IPS DF 6.9 (cell line): ENCODE data around the gene CCDC170.

Experiments
- DNase-seq: peaks from one replicate; pipeline ENCODE4 v3.0.0-alpha.2; 2013; ENCODE audit warnings: low read depth, low spot score
- H3K27ac ChIP-seq: one replicate; pipeline ENCODE4 v1.5.1; 2013; ENCODE audit warnings: low read length, control low read depth
- H3K27me3 ChIP-seq: 2 replicates; pipeline ENCODE4 v1.6.1; 2013; ENCODE audit warnings: mild to moderate bottlenecking, low read length; ENCODE audit not compliant: control insufficient read depth, insufficient read depth
- H3K36me3 ChIP-seq: 2 replicates; pipeline ENCODE4 v1.6.1; 2013; ENCODE audit warnings: low read length; ENCODE audit not compliant: control insufficient read depth, insufficient read depth
- H3K4me1 ChIP-seq: 2 replicates; pipeline ENCODE4 v1.6.1; 2013; ENCODE audit warnings: low read length; ENCODE audit not compliant: control insufficient read depth, insufficient read depth
- H3K4me3 ChIP-seq: 2 replicates; pipeline ENCODE4 v1.5.1; 2013; ENCODE audit warnings: mild to moderate bottlenecking, low read length
- H3K9me3 ChIP-seq: 2 replicates; pipeline ENCODE4 v1.6.1; 2013; ENCODE audit warnings: low read length, inconsistent platforms; ENCODE audit not compliant: control insufficient read depth, insufficient read depth
- WGBS: extraction: QIAGEN DNeasy Blood & Tissue Kit; methylation state at CpG from one replicate; pipeline ENCODE4 v1.1.7; 2013; ENCODE audit warnings: mixed read lengths, missing lambda C conversion rate; ENCODE audit not compliant: insufficient read length, insufficient coverage; 5-methylcytosine and 5-hydroxymethylcytosine counted together

Gene CCDC170

GRCh38 chr6:151614630-151615029, 120.8 kb downstream of the CCDC170 start:
- DNase-seq: no peak
- H3K4me3 ChIP-seq: no peak overlapping the region
- H3K4me1 ChIP-seq: peaks cover 1% of the 10 kb centered on the region; the same call in 1 of the 2 replicates
- WGBS: no CpG with 5 or more reads among the region's 4 CpGs
- H3K27ac ChIP-seq: no peak overlapping the region
- H3K27me3 ChIP-seq: no peaks in the 10 kb centered on the region
- no peaks in the 10 kb centered on the region for H3K9me3 ChIP-seq
- H3K36me3 ChIP-seq: no peaks in the 10 kb centered on the region

GRCh38 chr6:151616091-151616513, 122.3 kb downstream of the CCDC170 start:
- Histone ChIP-seq H3K4me3 (no peak overlapping the region), H3K27me3 (no peaks in the 10 kb centered on the region), H3K4me1 (peaks cover 2% of the 10 kb centered on the region; the same call in 1 of the 2 replicates), H3K36me3 (no peaks in the 10 kb centered on the region), H3K27ac (no peak overlapping the region), H3K9me3 (no peaks in the 10 kb centered on the region)
- no peak for DNase-seq
- WGBS: no CpG with 5 or more reads among the region's 5 CpGs

GRCh38 chr6:151616600-151616999, 122.8 kb downstream of the CCDC170 start:
- no peak overlapping the region for H3K27ac ChIP-seq
- H3K36me3 ChIP-seq: no peaks in the 10 kb centered on the region
- H3K9me3 ChIP-seq: no peaks in the 10 kb centered on the region
- H3K4me1 ChIP-seq: peaks cover 2% of the 10 kb centered on the region; the same call in 1 of the 2 replicates
- H3K27me3 ChIP-seq: no peaks in the 10 kb centered on the region
- no CpG with 5 or more reads among the region's 2 CpGs for WGBS
- no peak for DNase-seq
- no peak overlapping the region for H3K4me3 ChIP-seq

GRCh38 chr6:151617539-151617938, 123.7 kb downstream of the CCDC170 start:
- DNase-seq: no peak
- Histone ChIP-seq H3K9me3 (no peaks in the 10 kb centered on the region), H3K36me3 (no peaks in the 10 kb centered on the region), H3K27ac (no peak overlapping the region), H3K4me3 (no peak overlapping the region), H3K27me3 (no peaks in the 10 kb centered on the region), H3K4me1 (peaks cover 4% of the 10 kb centered on the region; the same call in 1 of the 2 replicates)
- WGBS: no CpG with 5 or more reads among the region's 2 CpGs

GRCh38 chr6:151618717-151619116, 124.9 kb downstream of the CCDC170 start:
- H3K27ac ChIP-seq: no peak overlapping the region
- DNase-seq: no peak
- H3K4me1 ChIP-seq: peaks cover 4% of the 10 kb centered on the region; the same call in 1 of the 2 replicates
- H3K9me3 ChIP-seq: no peaks in the 10 kb centered on the region
- no peak overlapping the region for H3K4me3 ChIP-seq
- no peaks in the 10 kb centered on the region for H3K36me3 ChIP-seq
- H3K27me3 ChIP-seq: no peaks in the 10 kb centered on the region
- WGBS: no CpG with 5 or more reads among the region's 4 CpGs

- WGBS: no CpG with 5 or more reads among the region's 4 CpGs
- H3K4me1 ChIP-seq: peaks cover 4% of the 10 kb centered on the region; the same call in 1 of the 2 replicates
- H3K36me3 ChIP-seq: no peaks in the 10 kb centered on the region
- no peaks in the 10 kb centered on the region for H3K27me3 ChIP-seq
- no peak for DNase-seq
- no peak overlapping the region for H3K27ac ChIP-seq
- no peaks in the 10 kb centered on the region for H3K9me3 ChIP-seq
- no peak overlapping the region for H3K4me3 ChIP-seq
Observed at GRCh38 chr6:151620179-151620578, 126.4 kb downstream of the CCDC170 start.

GRCh38 chr6:151624071-151624470, 130.3 kb downstream of the CCDC170 start:
- DNase-seq: no peak
- WGBS: no CpG with 5 or more reads among the region's 2 CpGs
- Histone ChIP-seq H3K4me1 (peaks cover 4% of the 10 kb centered on the region; the same call in 1 of the 2 replicates), H3K36me3 (no peaks in the 10 kb centered on the region), H3K27me3 (no peaks in the 10 kb centered on the region), H3K4me3 (no peak overlapping the region), H3K9me3 (no peaks in the 10 kb centered on the region), H3K27ac (no peak overlapping the region)

- DNase-seq: no peak
- H3K27me3 ChIP-seq: no peaks in the 10 kb centered on the region
- WGBS: no CpG with 5 or more reads among the region's 5 CpGs
- no peaks in the 10 kb centered on the region for H3K9me3 ChIP-seq
- H3K4me3 ChIP-seq: no peak overlapping the region
- no peaks in the 10 kb centered on the region for H3K36me3 ChIP-seq
- peaks cover 4% of the 10 kb centered on the region; the same call in 1 of the 2 replicates for H3K4me1 ChIP-seq
- H3K27ac ChIP-seq: no peak overlapping the region
Observed at GRCh38 chr6:151624481-151624880, 130.7 kb downstream of the CCDC170 start.

- no peak overlapping the region for H3K27ac ChIP-seq
- peaks cover 4% of the 10 kb centered on the region; the same call in 1 of the 2 replicates for H3K4me1 ChIP-seq
- no peaks in the 10 kb centered on the region for H3K27me3 ChIP-seq
- 100% methylated on average over 2 of the region's 7 CpGs for WGBS
- H3K36me3 ChIP-seq: no peaks in the 10 kb centered on the region
- no peak for DNase-seq
- H3K4me3 ChIP-seq: no peak overlapping the region
- H3K9me3 ChIP-seq: no peaks in the 10 kb centered on the region
Observed at GRCh38 chr6:151624900-151625536, 131.2 kb downstream of the CCDC170 start.

GRCh38 chr6:151627689-151628444, 134.1 kb downstream of the CCDC170 start:
- Histone ChIP-seq H3K36me3 (no peaks in the 10 kb centered on the region), H3K27ac (no peak overlapping the region), H3K4me1 (0 out of 2 replicates have a peak, but pooled peaks cover 2% of the 10 kb centered on the region), H3K4me3 (no peak overlapping the region), H3K9me3 (no peaks in the 10 kb centered on the region), H3K27me3 (no peaks in the 10 kb centered on the region)
- no peak for DNase-seq
- no CpG with 5 or more reads among the region's 3 CpGs for WGBS
